Astrocyte (in vitro differentiated cells and primary cell): ENCODE data around the gene ZNF77. TPM values are rescaled to one million over a fixed set of nuclear protein-coding genes. Genes with fewer than 3 reads are reported as not detected.

Source experiments
- DNase-seq: peaks from one replicate; pipeline ENCODE4 v3.0.0-alpha.2; 2010; ENCODE audit warnings: low read depth
- FAIRE-seq: peaks from 2 replicates; lab custom pipeline; 2011; peaks lifted over from hg19 to GRCh38; lab: Jason Lieb, UNC
- H2AFZ ChIP-seq: 2 replicates; pipeline ENCODE4 v1.6.0; 2012; ENCODE audit warnings: low read depth, low read length, inconsistent platforms
- H3K27ac ChIP-seq: 2 replicates; pipeline ENCODE4 v1.5.1; 2011; ENCODE audit warnings: low read depth, low read length, inconsistent platforms
- H3K27me3 ChIP-seq: 2 replicates; pipeline ENCODE4 v1.6.0; 2011; ENCODE audit warnings: low read length, inconsistent platforms; ENCODE audit not compliant: insufficient read depth
- H3K36me3 ChIP-seq: 2 replicates; pipeline ENCODE4 v1.5.1; 2011; ENCODE audit warnings: low read length, inconsistent platforms; ENCODE audit not compliant: insufficient read depth
- H3K4me1 ChIP-seq: 2 replicates; pipeline ENCODE4 v1.5.1; 2011; ENCODE audit warnings: low read length, inconsistent platforms; ENCODE audit not compliant: insufficient read depth
- H3K4me2 ChIP-seq: 2 replicates; pipeline ENCODE4 v1.6.0; 2012; ENCODE audit warnings: low read length, inconsistent platforms
- H3K4me3 ChIP-seq: 2 replicates; pipeline ENCODE4 v1.5.1; 2011; ENCODE audit warnings: low read depth, mild to moderate bottlenecking, low read length, inconsistent platforms; ENCODE audit not compliant: insufficient read depth
- H3K79me2 ChIP-seq: 2 replicates; pipeline ENCODE4 v1.6.0; 2012; ENCODE audit warnings: mild to moderate bottlenecking, low read length, inconsistent platforms; ENCODE audit not compliant: insufficient read depth
- H3K9ac ChIP-seq: 2 replicates; pipeline ENCODE4 v1.6.0; 2012; ENCODE audit warnings: mild to moderate bottlenecking, low read length, inconsistent platforms
- H3K9me3 ChIP-seq: 2 replicates; pipeline ENCODE4 v1.5.1; 2012; ENCODE audit warnings: low read depth, mild to moderate bottlenecking, low read length, inconsistent platforms; ENCODE audit not compliant: insufficient read depth
- H4K20me1 ChIP-seq: 2 replicates; pipeline ENCODE4 v1.6.0; 2012; ENCODE audit warnings: low read length, inconsistent platforms; ENCODE audit not compliant: insufficient read depth
- H3K27ac Mint-ChIP-seq: one replicate; pipeline ENCODE4 v1.8.0; 2021; ENCODE audit warnings: mild to moderate bottlenecking, mixed read lengths; ENCODE audit not compliant: unreplicated experiment
- H3K27me3 Mint-ChIP-seq: one replicate; pipeline ENCODE4 v1.8.0; 2021; ENCODE audit warnings: low read depth, mixed read lengths; ENCODE audit not compliant: unreplicated experiment
- H3K36me3 Mint-ChIP-seq: one replicate; pipeline ENCODE4 v1.8.0; 2021; ENCODE audit warnings: low read depth, mixed read lengths; ENCODE audit not compliant: unreplicated experiment
- H3K4me1 Mint-ChIP-seq: one replicate; pipeline ENCODE4 v1.8.0; 2021; ENCODE audit warnings: low read depth, mixed read lengths; ENCODE audit not compliant: unreplicated experiment
- H3K4me3 Mint-ChIP-seq: one replicate; pipeline ENCODE4 v1.8.0; 2021; ENCODE audit warnings: mild to moderate bottlenecking, moderate library complexity, mixed read lengths; ENCODE audit not compliant: unreplicated experiment
- H3K9me3 Mint-ChIP-seq: one replicate; pipeline ENCODE4 v1.8.0; 2021; ENCODE audit warnings: mild to moderate bottlenecking, mixed read lengths; ENCODE audit not compliant: unreplicated experiment
- CTCF ChIP-seq: IDR thresholded peaks from 2 replicates; pipeline ENCODE4 v1.5.1; 2011; ENCODE audit warnings: low read depth, mild to moderate bottlenecking, inconsistent platforms, low read length, moderate library complexity; ENCODE audit not compliant: insufficient read depth
- EZH2 ChIP-seq: IDR thresholded peaks from 2 replicates; pipeline ENCODE4 v1.6.1; 2012; ENCODE audit warnings: mild to moderate bottlenecking, low read length, inconsistent platforms; ENCODE audit not compliant: insufficient read depth
- total RNA-seq: library from RNA; stranded (reverse); gene quantifications from 2 replicates; pipeline ENCODE4 v1.2.1, GENCODE V29; 2021

Gene ZNF77
- total RNA-seq, 1 donor from 2014 or later = 1.4 TPM

GRCh38 chr19:2977746-2978138, 33.0 kb upstream of the ZNF77 start:
- TF ChIP-seq EZH2 (no peak), CTCF (no peak)
- no peak overlapping the region for H3K27ac Mint-ChIP-seq

GRCh38 chr19:2977001-2977745, 32.4 kb upstream of the ZNF77 start, which contains the start of gene TLE6:
TSS of gene TLE6 (plus strand) at chr19:2977564. CDS start at chr19:2978234, 670 bp downstream.
- H3K27ac ChIP-seq = no peak within 1 kb of the TSS
- H3K36me3 Mint-ChIP-seq = no peaks in the 10 kb centered on the region
- peaks cover 4% of the 10 kb centered on the region for H3K4me1 Mint-ChIP-seq
- no peaks in the 10 kb centered on the region for H3K36me3 ChIP-seq
- H3K4me3 Mint-ChIP-seq = peak within 1 kb of the TSS; percentile 83
- H3K4me1 ChIP-seq = peaks cover 6% of the 10 kb centered on the region
- peaks cover 23% of the 10 kb centered on the region for H3K27me3 ChIP-seq
- H3K4me2 ChIP-seq = peak within 1 kb of the TSS; percentile 95
- peak within 1 kb of the TSS; percentile 75 for H2AFZ ChIP-seq
- TF ChIP-seq CTCF = no peak
- no peak for TF ChIP-seq EZH2
- H3K27ac Mint-ChIP-seq = no peak within 1 kb of the TSS
- no peaks in the 10 kb centered on the region for H3K9me3 Mint-ChIP-seq
- H3K79me2 ChIP-seq = no peaks in the 10 kb centered on the region
- H4K20me1 ChIP-seq = no peaks in the 10 kb centered on the region
- DNase-seq (peak; percentile 79), FAIRE-seq (no peak)
- peak within 1 kb of the TSS; percentile 31 for H3K9ac ChIP-seq
- H3K4me3 ChIP-seq = peak within 1 kb of the TSS; percentile 59
- H3K27me3 Mint-ChIP-seq = peaks cover 75% of the 10 kb centered on the region
- no peaks in the 10 kb centered on the region for H3K9me3 ChIP-seq

More at GRCh38 chr19:2977746-2978138, 33.0 kb upstream of the ZNF77 start:
- no peak overlapping the region for H2AFZ ChIP-seq
- H4K20me1 ChIP-seq = no peaks in the 10 kb centered on the region
- DNase-seq = no peak
- H3K4me3 Mint-ChIP-seq = peak overlapping the region; percentile 74
- H3K27me3 Mint-ChIP-seq = peaks cover 74% of the 10 kb centered on the region
- peak overlapping the region; percentile 95 for H3K4me2 ChIP-seq
- H3K9ac ChIP-seq = no peak overlapping the region
- no peaks in the 10 kb centered on the region for H3K9me3 Mint-ChIP-seq
- H3K36me3 Mint-ChIP-seq = no peaks in the 10 kb centered on the region
- no peak overlapping the region for H3K27ac ChIP-seq
- H3K4me1 ChIP-seq = peaks cover 9% of the 10 kb centered on the region
- no peaks in the 10 kb centered on the region for H3K79me2 ChIP-seq
- no peaks in the 10 kb centered on the region for H3K36me3 ChIP-seq
- H3K4me1 Mint-ChIP-seq = peaks cover 4% of the 10 kb centered on the region
- FAIRE-seq = no peak
- no peak overlapping the region for H3K4me3 ChIP-seq
- H3K9me3 ChIP-seq = no peaks in the 10 kb centered on the region
- peaks cover 23% of the 10 kb centered on the region for H3K27me3 ChIP-seq

- Mint-ChIP-seq H3K4me1 (peaks cover 4% of the 10 kb centered on the region), H3K4me3 (peak overlapping the region; percentile 83), H3K27ac (no peak overlapping the region), H3K27me3 (peaks cover 73% of the 10 kb centered on the region), H3K9me3 (no peaks in the 10 kb centered on the region), H3K36me3 (no peaks in the 10 kb centered on the region)
- Histone ChIP-seq H3K9ac (peak overlapping the region; percentile 31), H3K9me3 (no peaks in the 10 kb centered on the region), H3K79me2 (no peaks in the 10 kb centered on the region), H3K4me3 (peak overlapping the region; percentile 59), H3K27ac (no peak overlapping the region), H4K20me1 (no peaks in the 10 kb centered on the region), H3K4me2 (peak overlapping the region; percentile 95), H2AFZ (peak overlapping the region; percentile 75), H3K4me1 (peaks cover 6% of the 10 kb centered on the region), H3K36me3 (no peaks in the 10 kb centered on the region), H3K27me3 (peaks cover 23% of the 10 kb centered on the region)
- TF ChIP-seq CTCF (no peak), EZH2 (no peak)
- DNase-seq (no peak), FAIRE-seq (no peak)
These were observed 31.8 kb upstream of the ZNF77 start for GRCh38 chr19:2976609-2977000.
